H9 (cell line): ENCODE results near the gene PEMT. TPM values are rescaled to one million over a fixed set of nuclear protein-coding genes. Genes with fewer than 3 reads are reported as not detected.
A peak's percentile ranks its signal among the peaks of the same experiment; 100 is the strongest.

Source experiments
- DNase-seq: peaks from one replicate; pipeline ENCODE4 v3.0.0-alpha.2; 2017
- H2AFZ ChIP-seq: one replicate; pipeline ENCODE4 v1.6.1; 2013; ENCODE audit warnings: mild to moderate bottlenecking, low read length, control low read depth, moderate library complexity
- H2AK5ac ChIP-seq: 2 replicates; pipeline ENCODE4 v1.6.1; 2013; ENCODE audit warnings: low read length, control low read depth, mixed read lengths; ENCODE audit not compliant: insufficient read length
- H2BK120ac ChIP-seq: one replicate; pipeline ENCODE4 v1.6.1; 2013; ENCODE audit warnings: low read depth, mild to moderate bottlenecking, low read length, control low read depth, inconsistent platforms; ENCODE audit not compliant: poor library complexity, severe bottlenecking
- H2BK12ac ChIP-seq: 2 replicates; pipeline ENCODE4 v1.6.1; 2013; ENCODE audit warnings: low read length, control low read depth, mixed read lengths, low read depth; ENCODE audit not compliant: insufficient read length
- H2BK15ac ChIP-seq: 2 replicates; pipeline ENCODE4 v1.6.1; 2013; ENCODE audit warnings: low read depth, low read length, control low read depth
- H2BK20ac ChIP-seq: one replicate; pipeline ENCODE4 v1.6.1; 2013; ENCODE audit warnings: low read depth, mild to moderate bottlenecking, low read length, control low read depth, inconsistent platforms; ENCODE audit not compliant: poor library complexity, severe bottlenecking
- H2BK5ac ChIP-seq: 2 replicates; pipeline ENCODE4 v1.6.1; 2013; ENCODE audit warnings: low read length, control low read depth, mixed read lengths; ENCODE audit not compliant: insufficient read length
- H3K14ac ChIP-seq: 2 replicates; pipeline ENCODE4 v1.6.1; 2013; ENCODE audit warnings: low read length, control low read depth; ENCODE audit not compliant: insufficient read depth
- H3K18ac ChIP-seq: 2 replicates; pipeline ENCODE4 v1.6.1; 2013; ENCODE audit warnings: low read depth, mild to moderate bottlenecking, mixed read lengths, low read length, control low read depth; ENCODE audit not compliant: insufficient read length
- H3K23ac ChIP-seq: 2 replicates; pipeline ENCODE4 v1.6.1; 2013; ENCODE audit warnings: low read length, control low read depth, mixed read lengths, low read depth; ENCODE audit not compliant: insufficient read length
- H3K23me2 ChIP-seq: 2 replicates; pipeline ENCODE4 v1.6.1; 2013; ENCODE audit warnings: low read depth, mild to moderate bottlenecking, mixed read lengths, low read length, control low read depth; ENCODE audit not compliant: insufficient read length, poor library complexity, severe bottlenecking
- H3K27ac ChIP-seq: 2 replicates; pipeline ENCODE4 v1.5.1; 2013; ENCODE audit warnings: low read length, control low read depth, mixed read lengths, low read depth; ENCODE audit not compliant: insufficient read length
- H3K27me3 ChIP-seq: 2 replicates; pipeline ENCODE4 v1.6.1; 2013; ENCODE audit warnings: low read length, control low read depth, inconsistent platforms; ENCODE audit not compliant: insufficient read depth
- H3K4ac ChIP-seq: 2 replicates; pipeline ENCODE4 v1.6.1; 2013; ENCODE audit warnings: low read depth, mild to moderate bottlenecking, control low read depth, inconsistent platforms, low read length, moderate library complexity
- H3K4me1 ChIP-seq: 2 replicates; pipeline ENCODE4 v1.6.1; 2013; ENCODE audit warnings: low read length, control low read depth, inconsistent platforms; ENCODE audit not compliant: insufficient read depth
- H3K4me2 ChIP-seq: 2 replicates; pipeline ENCODE4 v1.6.1; 2013; ENCODE audit warnings: low read length, control low read depth, mixed read lengths; ENCODE audit not compliant: insufficient read length, insufficient read depth
- H3K56ac ChIP-seq: 2 replicates; pipeline ENCODE4 v1.6.1; 2013; ENCODE audit warnings: low read depth, mild to moderate bottlenecking, mixed read lengths, low read length, control low read depth; ENCODE audit not compliant: insufficient read length
- H3K79me1 ChIP-seq: 2 replicates; pipeline ENCODE4 v1.6.1; 2013; ENCODE audit warnings: low read depth, mild to moderate bottlenecking, moderate library complexity, low read length, control low read depth, inconsistent platforms; ENCODE audit not compliant: insufficient read depth, poor library complexity, severe bottlenecking
- H3K79me2 ChIP-seq: 2 replicates; pipeline ENCODE4 v1.6.1; 2013; ENCODE audit warnings: low read length, control low read depth, inconsistent platforms; ENCODE audit not compliant: insufficient read depth
- H3K9ac ChIP-seq: 2 replicates; pipeline ENCODE4 v1.6.1; 2013; ENCODE audit warnings: low read length, control low read depth, mixed read lengths; ENCODE audit not compliant: insufficient read length; ENCODE audit errors: extremely low read depth
- H3K9me3 ChIP-seq: one replicate; pipeline ENCODE4 v1.6.1; 2013; ENCODE audit warnings: low read depth, low read length, inconsistent platforms; ENCODE audit not compliant: control insufficient read depth
- H3T11ph ChIP-seq: one replicate; pipeline ENCODE4 v1.6.1; 2013; ENCODE audit warnings: mild to moderate bottlenecking, low read length, control low read depth, inconsistent platforms
- H4K20me1 ChIP-seq: one replicate; pipeline ENCODE4 v1.6.1; 2013; ENCODE audit not compliant: control insufficient read depth, insufficient read length, insufficient read depth
- H4K5ac ChIP-seq: 2 replicates; pipeline ENCODE4 v1.6.1; 2013; ENCODE audit warnings: low read depth, mild to moderate bottlenecking, mixed read lengths, low read length, control low read depth; ENCODE audit not compliant: insufficient read length
- H4K8ac ChIP-seq: replicated peaks from 2 replicates; pipeline ENCODE4 v1.6.1; 2013; ENCODE audit warnings: low read length, control low read depth, mixed read lengths, low read depth; ENCODE audit not compliant: insufficient read length
- H4K91ac ChIP-seq: 2 replicates; pipeline ENCODE4 v1.6.1; 2013; ENCODE audit warnings: low read depth, mild to moderate bottlenecking, moderate library complexity, mixed read lengths, low read length, control low read depth; ENCODE audit not compliant: insufficient read length
- H3K27ac Mint-ChIP-seq, 3 experiments: 2 replicates in 2 of 3; 3 replicates in 1 of 3; pipeline ENCODE4 v1.8.0; 2020 to 2021; ENCODE audit warnings: mixed read lengths in 3 of 3, mild to moderate bottlenecking in 1 of 3, moderate library complexity in 1 of 3
- H3K27me3 Mint-ChIP-seq: 2 replicates; pipeline ENCODE4 v1.8.0; 2021; ENCODE audit warnings: low read depth, mild to moderate bottlenecking, moderate library complexity, mixed read lengths
- H3K36me3 Mint-ChIP-seq, 3 experiments: 2 replicates in 2 of 3; 3 replicates in 1 of 3; pipeline ENCODE4 v1.8.0; 2020 to 2021; ENCODE audit warnings: low read depth in 3 of 3, mixed read lengths in 3 of 3; ENCODE audit not compliant: insufficient read depth in 1 of 3
- H3K4me1 Mint-ChIP-seq, 2 experiments: 2 replicates each; pipeline ENCODE4 v1.8.0; 2020; ENCODE audit warnings: mixed read lengths in 2 of 2
- H3K4me3 Mint-ChIP-seq, 2 experiments: 2 replicates in 1 of 2; 3 replicates in 1 of 2; pipeline ENCODE4 v1.8.0; 2020 to 2021; ENCODE audit warnings: mild to moderate bottlenecking in 2 of 2, mixed read lengths in 2 of 2, moderate library complexity in 1 of 2
- H3K9me3 Mint-ChIP-seq, 2 experiments: 2 replicates in 1 of 2; 3 replicates in 1 of 2; pipeline ENCODE4 v1.8.0; 2020; ENCODE audit warnings: mild to moderate bottlenecking in 2 of 2, mixed read lengths in 2 of 2, moderate library complexity in 1 of 2
- WGBS: extraction: QIAGEN DNeasy Blood & Tissue Kit; methylation state at CpG from one replicate; pipeline ENCODE4 v1.1.7; 2013; ENCODE audit warnings: missing lambda C conversion rate, low lambda C conversion rate, mixed read lengths; ENCODE audit not compliant: insufficient read length; ENCODE audit errors: extremely low coverage; 5-methylcytosine and 5-hydroxymethylcytosine counted together
- total RNA-seq: library from RNA; stranded (reverse); gene quantifications from 2 replicates; pipeline ENCODE4 v1.2.1, GENCODE V29; 2021
- TF ChIP-seq, protein P1 (sequence below): fragments of 200-600 bp; sonication (generic); conservative IDR thresholded peaks from 3 replicates; pipeline ENCODE4 v1.8.0; 2021; ENCODE audit warnings: antibody characterized with exemption, mild to moderate bottlenecking

PEMT gene
- total RNA-seq, 1 experiment from 2014 or later, result 63.2 TPM

GRCh38 chr17:17564896-17565295 is 26.6 kb downstream of the PEMT start:
- no CpG with 5 or more reads among the region's 5 CpGs for WGBS
- no peak overlapping the region for H3K56ac ChIP-seq
- Mint-ChIP-seq H3K4me1 (peaks cover 22 to 38% of the 10 kb centered on the region in 2 experiments), H3K27me3 (no peaks in the 10 kb centered on the region; the same call in 1 of the 2 replicates), H3K27ac (peak overlapping the region; percentile 80 to 95 (median 90); a peak in 6 of 7 replicates), H3K4me3 (peak overlapping the region in 1 of 2 experiments; percentile 2; a peak in 2 of 5 replicates), H3K36me3 (no peaks in the 10 kb centered on the region; a peak in 3 of 7 replicates), H3K9me3 (no peaks in the 10 kb centered on the region)
- no peaks in the 10 kb centered on the region for H3K9me3 ChIP-seq
- no peak overlapping the region for H3K23ac ChIP-seq
- H2BK20ac ChIP-seq, result no peak overlapping the region
- H4K20me1 ChIP-seq, result no peaks in the 10 kb centered on the region
- no peak overlapping the region for H4K8ac ChIP-seq
- H2BK15ac ChIP-seq, result no peak overlapping the region
- no peaks in the 10 kb centered on the region for H3K79me2 ChIP-seq
- H3K27ac ChIP-seq, result no peak overlapping the region
- no peak overlapping the region for H2BK12ac ChIP-seq
- H4K5ac ChIP-seq, result no peak overlapping the region
- H3K4me2 ChIP-seq, result no peak overlapping the region
- peak overlapping the region; percentile 32; the same call in 1 of the 2 replicates for H3K14ac ChIP-seq
- no peak overlapping the region for H2AK5ac ChIP-seq
- H3K9ac ChIP-seq, result no peak overlapping the region
- no peak overlapping the region for H2BK5ac ChIP-seq
- TF ChIP-seq, protein P1, sequence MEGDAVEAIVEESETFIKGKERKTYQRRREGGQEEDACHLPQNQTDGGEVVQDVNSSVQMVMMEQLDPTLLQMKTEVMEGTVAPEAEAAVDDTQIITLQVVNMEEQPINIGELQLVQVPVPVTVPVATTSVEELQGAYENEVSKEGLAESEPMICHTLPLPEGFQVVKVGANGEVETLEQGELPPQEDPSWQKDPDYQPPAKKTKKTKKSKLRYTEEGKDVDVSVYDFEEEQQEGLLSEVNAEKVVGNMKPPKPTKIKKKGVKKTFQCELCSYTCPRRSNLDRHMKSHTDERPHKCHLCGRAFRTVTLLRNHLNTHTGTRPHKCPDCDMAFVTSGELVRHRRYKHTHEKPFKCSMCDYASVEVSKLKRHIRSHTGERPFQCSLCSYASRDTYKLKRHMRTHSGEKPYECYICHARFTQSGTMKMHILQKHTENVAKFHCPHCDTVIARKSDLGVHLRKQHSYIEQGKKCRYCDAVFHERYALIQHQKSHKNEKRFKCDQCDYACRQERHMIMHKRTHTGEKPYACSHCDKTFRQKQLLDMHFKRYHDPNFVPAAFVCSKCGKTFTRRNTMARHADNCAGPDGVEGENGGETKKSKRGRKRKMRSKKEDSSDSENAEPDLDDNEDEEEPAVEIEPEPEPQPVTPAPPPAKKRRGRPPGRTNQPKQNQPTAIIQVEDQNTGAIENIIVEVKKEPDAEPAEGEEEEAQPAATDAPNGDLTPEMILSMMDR, result no peak
- H3K27me3 ChIP-seq, result no peaks in the 10 kb centered on the region
- H3T11ph ChIP-seq, result no peak overlapping the region
- DNase-seq, result peak; percentile 83
- no peak overlapping the region for H3K4ac ChIP-seq
- H4K91ac ChIP-seq, result no peak overlapping the region
- H3K23me2 ChIP-seq, result no peaks in the 10 kb centered on the region
- no peak overlapping the region for H2BK120ac ChIP-seq
- H3K18ac ChIP-seq, result no peak overlapping the region
- no peaks in the 10 kb centered on the region for H3K79me1 ChIP-seq
- peaks cover 2% of the 10 kb centered on the region; the same call in 1 of the 2 replicates for H3K4me1 ChIP-seq
- H2AFZ ChIP-seq, result no peak overlapping the region
